Measurements from ENCODE around the gene HERC2.
"Not testable (repeated sequence)": the region's sequence is repeated elsewhere in the genome, so short reads cannot be mapped to it uniquely, and the experiment has no call there.

HERC2 gene

DNA sequence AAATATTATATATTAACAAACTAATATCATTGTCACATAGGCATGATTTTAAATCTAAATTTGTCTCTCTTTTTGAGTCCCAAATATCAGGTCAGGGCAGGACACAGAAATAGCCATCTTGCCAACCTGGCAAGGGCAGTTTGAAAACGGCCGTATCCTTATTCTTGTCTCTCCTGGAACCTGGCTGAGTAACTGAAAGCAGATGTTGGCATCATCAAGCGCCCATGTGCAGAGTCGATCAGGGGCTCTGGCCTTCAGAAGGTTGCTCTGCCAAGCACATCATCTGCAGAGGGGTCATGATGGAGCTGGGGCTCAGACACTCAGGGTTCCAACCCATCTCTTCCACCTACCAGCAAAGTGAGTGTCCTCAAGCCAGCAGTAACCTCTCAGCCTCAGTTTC is 167.7 kb downstream of the HERC2 start:
- H3K4me3 ChIP-seq (ENCODE audit: low read depth, low read length), result no peak overlapping the region
- TF ChIP-seq MYC (IDR thresholded peaks at IDR 0.05; ENCODE audit: low read depth, low read length) (no peak), POLR2A (IDR thresholded peaks at IDR 0.05; ENCODE audit: extremely low read depth, insufficient read length) (no peak), MAX (IDR thresholded peaks at IDR 0.05; ENCODE audit: low read depth, low read length) (no peak)
- TF ChIP-seq, protein P1, sequence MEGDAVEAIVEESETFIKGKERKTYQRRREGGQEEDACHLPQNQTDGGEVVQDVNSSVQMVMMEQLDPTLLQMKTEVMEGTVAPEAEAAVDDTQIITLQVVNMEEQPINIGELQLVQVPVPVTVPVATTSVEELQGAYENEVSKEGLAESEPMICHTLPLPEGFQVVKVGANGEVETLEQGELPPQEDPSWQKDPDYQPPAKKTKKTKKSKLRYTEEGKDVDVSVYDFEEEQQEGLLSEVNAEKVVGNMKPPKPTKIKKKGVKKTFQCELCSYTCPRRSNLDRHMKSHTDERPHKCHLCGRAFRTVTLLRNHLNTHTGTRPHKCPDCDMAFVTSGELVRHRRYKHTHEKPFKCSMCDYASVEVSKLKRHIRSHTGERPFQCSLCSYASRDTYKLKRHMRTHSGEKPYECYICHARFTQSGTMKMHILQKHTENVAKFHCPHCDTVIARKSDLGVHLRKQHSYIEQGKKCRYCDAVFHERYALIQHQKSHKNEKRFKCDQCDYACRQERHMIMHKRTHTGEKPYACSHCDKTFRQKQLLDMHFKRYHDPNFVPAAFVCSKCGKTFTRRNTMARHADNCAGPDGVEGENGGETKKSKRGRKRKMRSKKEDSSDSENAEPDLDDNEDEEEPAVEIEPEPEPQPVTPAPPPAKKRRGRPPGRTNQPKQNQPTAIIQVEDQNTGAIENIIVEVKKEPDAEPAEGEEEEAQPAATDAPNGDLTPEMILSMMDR (IDR thresholded peaks at IDR 0.05; ENCODE audit: low read depth, low read length), result no peak
- DNase-seq (ENCODE audit: low read depth), result no peak

GRCh38 chr15:28153492-28154119 is 168.4 kb downstream of the HERC2 start:
- H3K4me3 ChIP-seq (ENCODE audit: low read depth, low read length), result no peak overlapping the region
- TF ChIP-seq, protein P1 (IDR thresholded peaks at IDR 0.05; ENCODE audit: low read depth, low read length), result no peak
- TF ChIP-seq MAX (IDR thresholded peaks at IDR 0.05; ENCODE audit: low read depth, low read length) (no peak), POLR2A (IDR thresholded peaks at IDR 0.05; ENCODE audit: extremely low read depth, insufficient read length) (no peak), MYC (IDR thresholded peaks at IDR 0.05; ENCODE audit: low read depth, low read length) (no peak)
- no peak for DNase-seq (ENCODE audit: low read depth)

DNA sequence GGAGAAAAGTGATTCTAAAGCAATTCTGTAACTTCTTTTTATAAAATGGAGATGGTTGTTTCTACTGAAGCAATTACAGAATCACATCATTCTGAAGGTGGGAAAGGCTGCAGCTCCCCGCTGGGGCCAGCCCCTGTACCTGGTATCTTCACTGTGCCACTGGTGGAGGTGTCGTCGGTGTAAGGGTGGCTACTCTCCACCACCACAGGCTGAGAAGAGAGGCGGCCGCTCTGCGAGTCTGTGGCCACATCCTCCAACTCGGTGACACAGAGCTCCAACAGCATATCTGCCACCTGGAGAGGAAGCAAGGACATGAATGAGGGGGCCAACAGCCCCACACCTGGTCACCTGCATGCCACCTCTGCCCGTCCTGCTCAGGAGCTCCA is 169.4 kb downstream of the HERC2 start:
- DNase-seq (ENCODE audit: low read depth); H3K4me3 ChIP-seq (ENCODE audit: low read depth, low read length): not testable (repeated sequence)

DNA sequence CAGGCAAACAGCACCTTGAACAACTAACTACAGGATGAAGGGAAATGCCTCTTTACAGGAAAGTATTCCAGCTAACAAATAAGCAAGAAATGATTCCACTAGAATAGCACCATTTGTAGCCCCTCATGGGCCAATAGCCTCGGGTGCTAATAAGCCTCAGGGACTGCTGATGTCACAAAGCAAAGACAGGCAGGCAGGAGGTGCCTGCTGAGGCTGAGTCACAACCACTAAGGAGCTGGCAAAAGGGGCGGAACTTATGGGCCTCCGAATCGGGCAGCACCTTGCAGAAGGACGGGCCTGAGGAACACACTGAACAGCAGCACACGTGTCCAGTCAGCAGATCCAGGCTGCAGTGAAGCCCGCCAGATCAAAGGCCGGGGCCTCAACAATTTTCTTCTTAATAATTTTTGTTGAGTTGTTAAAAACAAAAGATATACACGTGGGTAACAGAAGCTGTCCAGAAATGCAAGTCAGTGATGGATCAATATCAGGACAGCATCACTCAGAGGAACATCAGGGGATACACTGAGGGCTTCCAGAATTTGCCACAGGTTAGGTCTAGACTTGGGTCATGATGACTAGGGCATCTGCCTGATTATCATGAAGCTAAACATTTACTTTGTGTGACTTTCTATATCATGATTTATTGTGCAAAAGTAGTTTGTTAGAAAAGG is 170.0 kb downstream of the HERC2 start:
- not testable (repeated sequence) for DNase-seq (ENCODE audit: low read depth); H3K4me3 ChIP-seq (ENCODE audit: low read depth, low read length)

DNA sequence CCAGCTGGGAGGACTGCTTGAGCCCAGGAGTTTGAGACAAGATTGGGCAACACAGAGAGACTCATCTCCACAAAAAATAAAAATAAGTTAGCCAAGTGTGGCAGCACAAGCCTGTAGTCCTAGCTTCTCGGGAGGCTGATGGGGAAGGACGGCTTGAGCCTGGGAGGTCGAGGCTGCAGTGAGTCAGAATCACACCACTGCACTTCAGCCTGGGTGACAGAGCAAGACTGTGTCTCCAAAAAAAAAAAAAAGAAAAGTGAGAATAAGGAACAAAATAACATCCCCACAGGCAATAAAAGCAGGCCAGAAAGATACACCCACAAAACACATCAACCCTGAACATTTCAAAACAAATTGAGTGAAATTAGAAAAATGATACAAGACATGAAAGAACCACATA is 174.2 kb downstream of the HERC2 start:
- no peak overlapping the region for H3K4me3 ChIP-seq (ENCODE audit: low read depth, low read length)
- no peak for TF ChIP-seq POLR2A (IDR thresholded peaks at IDR 0.05; ENCODE audit: extremely low read depth, insufficient read length)
- no peak for TF ChIP-seq MYC (IDR thresholded peaks at IDR 0.05; ENCODE audit: low read depth, low read length)
- TF ChIP-seq, protein P1 (IDR thresholded peaks at IDR 0.05; ENCODE audit: low read depth, low read length), result no peak
- TF ChIP-seq MAX (IDR thresholded peaks at IDR 0.05; ENCODE audit: low read depth, low read length), result no peak
- DNase-seq (ENCODE audit: low read depth), result no peak

GRCh38 chr15:28145419-28145818 is 176.6 kb downstream of the HERC2 start:
- H3K4me3 ChIP-seq (ENCODE audit: low read depth, low read length); DNase-seq (ENCODE audit: low read depth): not testable (repeated sequence)

- no peak overlapping the region for H3K4me3 ChIP-seq (ENCODE audit: low read depth, low read length)
- TF ChIP-seq, protein P1 (IDR thresholded peaks at IDR 0.05; ENCODE audit: low read depth, low read length), result no peak
- TF ChIP-seq MAX (IDR thresholded peaks at IDR 0.05; ENCODE audit: low read depth, low read length) (no peak), POLR2A (IDR thresholded peaks at IDR 0.05; ENCODE audit: extremely low read depth, insufficient read length) (no peak), MYC (IDR thresholded peaks at IDR 0.05; ENCODE audit: low read depth, low read length) (no peak)
- DNase-seq (ENCODE audit: low read depth), result no peak
Measured at GRCh38 chr15:28140062-28140461, 181.9 kb downstream of the HERC2 start.

DNA sequence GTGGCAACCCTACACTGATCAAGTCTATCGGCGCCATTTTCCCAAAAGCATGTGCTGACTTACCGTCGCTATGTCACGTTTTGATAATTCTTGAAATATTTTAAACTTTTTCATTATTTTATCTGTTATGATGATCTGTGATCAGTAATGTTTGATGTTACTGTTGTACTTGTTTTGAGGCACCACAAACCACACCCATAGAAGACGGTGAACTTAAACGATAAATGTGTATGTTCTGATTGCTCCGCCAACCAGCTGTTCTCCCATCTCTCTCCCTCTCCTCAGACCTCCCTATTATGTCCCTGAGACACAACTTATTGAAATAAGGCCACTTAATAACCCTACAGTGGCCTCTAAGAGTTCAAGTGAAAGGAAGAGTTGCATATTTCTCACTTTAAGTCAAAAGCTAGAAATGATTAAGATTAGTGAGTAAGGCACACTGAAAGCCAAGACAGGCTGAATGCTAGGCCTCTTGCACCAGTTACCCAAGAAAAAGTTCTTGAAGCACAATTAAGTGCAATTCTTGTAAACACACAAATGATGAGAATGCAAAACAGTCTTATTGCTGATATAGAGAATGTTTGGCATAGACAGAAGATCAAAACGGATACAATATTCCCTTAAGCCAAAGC is 184.5 kb downstream of the HERC2 start:
- not testable (repeated sequence) for H3K4me3 ChIP-seq (ENCODE audit: low read depth, low read length); DNase-seq (ENCODE audit: low read depth)

DNA sequence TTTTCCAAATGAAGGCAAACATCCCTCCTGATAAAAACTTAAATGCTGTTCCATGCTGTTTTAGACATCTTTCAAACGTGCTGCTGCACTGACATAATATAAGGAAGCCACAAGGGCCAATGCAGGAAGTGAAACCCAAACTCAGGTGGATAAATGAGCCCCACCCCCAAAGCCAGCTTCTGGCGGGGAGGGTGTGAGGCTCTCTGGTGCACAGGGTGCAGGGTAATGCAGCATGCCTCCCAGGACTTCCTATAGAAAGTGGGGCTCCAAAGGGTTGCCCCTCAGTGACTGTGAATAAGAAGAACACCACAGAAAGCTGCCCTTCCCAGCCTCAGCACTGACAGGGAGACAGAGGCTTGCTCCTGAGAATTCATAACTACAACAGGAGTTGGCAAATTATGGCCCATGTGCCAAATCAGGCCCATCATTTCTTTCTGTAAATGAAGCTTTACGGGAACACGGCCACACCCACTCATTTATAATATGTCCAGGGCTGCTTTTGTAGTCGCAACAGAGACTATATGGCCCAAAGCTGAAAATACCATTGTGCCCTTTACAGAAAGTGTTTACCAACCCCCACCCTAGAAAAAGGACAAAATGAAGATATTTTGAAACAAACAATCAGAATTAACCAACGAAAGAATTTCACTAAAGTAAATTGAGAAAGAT is 185.6 kb downstream of the HERC2 start:
- not testable (repeated sequence) for H3K4me3 ChIP-seq (ENCODE audit: low read depth, low read length); DNase-seq (ENCODE audit: low read depth)
